ENCODE data around the gene RAVER2. TPM values are rescaled to one million over a fixed set of nuclear protein-coding genes. Genes with fewer than 3 reads are reported as not detected.

The RAVER2 gene
- polyA plus RNA-seq, 2 of the 4 experiments (the other 2 are of a cell fraction): 6.2 to 17.2 TPM

- no peak overlapping the region for H3K4me2 ChIP-seq
- no peak for FAIRE-seq
- no peak overlapping the region for H3K27ac ChIP-seq
- H3K4me1 ChIP-seq: peaks cover 6% of the 10 kb centered on the region; the same call in 1 of the 3 replicates
- CTCF ChIA-PET: interaction anchor here (1.2 to 3.4 kb wide), 3 partner anchors 18 to 553 kb away, joined by 3 to 20 read pairs (median 7); partner anchors contain the start of gene RAVER2
- DNase-seq (ENCODE audit: low read depth in 1 of 2, low spot score in 1 of 2): no peak
- H3K4me3 ChIP-seq: no peak overlapping the region
- no peaks in the 10 kb centered on the region for H3K9me3 ChIP-seq
- POLR2A ChIA-PET: no interaction called here
- TF ChIP-seq, protein P1, sequence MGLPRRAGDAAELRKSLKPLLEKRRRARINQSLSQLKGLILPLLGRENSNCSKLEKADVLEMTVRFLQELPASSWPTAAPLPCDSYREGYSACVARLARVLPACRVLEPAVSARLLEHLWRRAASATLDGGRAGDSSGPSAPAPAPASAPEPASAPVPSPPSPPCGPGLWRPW (IDR thresholded peaks at IDR 0.05): no peak
- TF ChIP-seq MAZ (IDR thresholded peaks at IDR 0.05; ENCODE audit: borderline replicate concordance, low read depth, low read length) (no peak), EP300 (IDR thresholded peaks at IDR 0.05) (no peak), E2F6 (IDR thresholded peaks at IDR 0.05; ENCODE audit: borderline replicate concordance, low read depth) (no peak), TFCP2L1 (CRISPR knock-in tag; IDR thresholded peaks at IDR 0.05) (no peak), RAD21 (conservative IDR thresholded peaks at IDR 0.05 in 1 of 2, IDR thresholded peaks at IDR 0.05 in 1 of 2) (no peak), JUN (IDR thresholded peaks at IDR 0.05) (no peak), NFE2L2 (conservative IDR thresholded peaks at IDR 0.05; ENCODE audit: low read length) (no peak), HDAC2 (IDR thresholded peaks at IDR 0.05) (no peak), FOSB (CRISPR knock-in tag; IDR thresholded peaks at IDR 0.05) (no peak), MAFK (IDR thresholded peaks at IDR 0.05; ENCODE audit: partially characterized antibody) (no peak), FOSL2 (IDR thresholded peaks at IDR 0.05) (no peak), FOSL2 (CRISPR knock-in tag; IDR thresholded peaks at IDR 0.05) (no peak), JUNB (IDR thresholded peaks at IDR 0.05) (no peak), RARB (CRISPR knock-in tag; IDR thresholded peaks at IDR 0.05) (no peak), KDM5A (IDR thresholded peaks at IDR 0.05) (no peak), BHLHE40 (IDR thresholded peaks at IDR 0.05; ENCODE audit: low read depth, low read length) (no peak), EHMT2 (IDR thresholded peaks at IDR 0.05; ENCODE audit: low read depth) (no peak), SMC3 (IDR thresholded peaks at IDR 0.05) (no peak), NR3C1 (IDR thresholded peaks at IDR 0.05) (no peak)
- TF ChIP-seq, protein P2, sequence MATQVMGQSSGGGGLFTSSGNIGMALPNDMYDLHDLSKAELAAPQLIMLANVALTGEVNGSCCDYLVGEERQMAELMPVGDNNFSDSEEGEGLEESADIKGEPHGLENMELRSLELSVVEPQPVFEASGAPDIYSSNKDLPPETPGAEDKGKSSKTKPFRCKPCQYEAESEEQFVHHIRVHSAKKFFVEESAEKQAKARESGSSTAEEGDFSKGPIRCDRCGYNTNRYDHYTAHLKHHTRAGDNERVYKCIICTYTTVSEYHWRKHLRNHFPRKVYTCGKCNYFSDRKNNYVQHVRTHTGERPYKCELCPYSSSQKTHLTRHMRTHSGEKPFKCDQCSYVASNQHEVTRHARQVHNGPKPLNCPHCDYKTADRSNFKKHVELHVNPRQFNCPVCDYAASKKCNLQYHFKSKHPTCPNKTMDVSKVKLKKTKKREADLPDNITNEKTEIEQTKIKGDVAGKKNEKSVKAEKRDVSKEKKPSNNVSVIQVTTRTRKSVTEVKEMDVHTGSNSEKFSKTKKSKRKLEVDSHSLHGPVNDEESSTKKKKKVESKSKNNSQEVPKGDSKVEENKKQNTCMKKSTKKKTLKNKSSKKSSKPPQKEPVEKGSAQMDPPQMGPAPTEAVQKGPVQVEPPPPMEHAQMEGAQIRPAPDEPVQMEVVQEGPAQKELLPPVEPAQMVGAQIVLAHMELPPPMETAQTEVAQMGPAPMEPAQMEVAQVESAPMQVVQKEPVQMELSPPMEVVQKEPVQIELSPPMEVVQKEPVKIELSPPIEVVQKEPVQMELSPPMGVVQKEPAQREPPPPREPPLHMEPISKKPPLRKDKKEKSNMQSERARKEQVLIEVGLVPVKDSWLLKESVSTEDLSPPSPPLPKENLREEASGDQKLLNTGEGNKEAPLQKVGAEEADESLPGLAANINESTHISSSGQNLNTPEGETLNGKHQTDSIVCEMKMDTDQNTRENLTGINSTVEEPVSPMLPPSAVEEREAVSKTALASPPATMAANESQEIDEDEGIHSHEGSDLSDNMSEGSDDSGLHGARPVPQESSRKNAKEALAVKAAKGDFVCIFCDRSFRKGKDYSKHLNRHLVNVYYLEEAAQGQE (IDR thresholded peaks at IDR 0.05): no peak
- no peak for ATAC-seq
- 24% methylated on average over 1 of the region's 1 CpG for WGBS (ENCODE audit: missing lambda C conversion rate)
These were observed 77.7 kb downstream of the RAVER2 start for GRCh38 chr1:64822621-64823020.

GRCh38 chr1:64823691-64824476, 79.0 kb downstream of the RAVER2 start:
- DNase-seq (ENCODE audit: low read depth in 1 of 2, low spot score in 1 of 2) (peak; percentile 30 to 74), ATAC-seq (peak; percentile 52 to 78; a peak in 5 of 6 replicates), FAIRE-seq (no peak)
- TF ChIP-seq RAD21 (conservative IDR thresholded peaks at IDR 0.05 in 1 of 2, IDR thresholded peaks at IDR 0.05 in 1 of 2): peak; percentile 84 to 88
- TF ChIP-seq RNF2 (IDR thresholded peaks at IDR 0.05; ENCODE audit: borderline replicate concordance, low read depth): no peak
- TF ChIP-seq, protein P1 (IDR thresholded peaks at IDR 0.05): no peak
- TF ChIP-seq, protein P3, sequence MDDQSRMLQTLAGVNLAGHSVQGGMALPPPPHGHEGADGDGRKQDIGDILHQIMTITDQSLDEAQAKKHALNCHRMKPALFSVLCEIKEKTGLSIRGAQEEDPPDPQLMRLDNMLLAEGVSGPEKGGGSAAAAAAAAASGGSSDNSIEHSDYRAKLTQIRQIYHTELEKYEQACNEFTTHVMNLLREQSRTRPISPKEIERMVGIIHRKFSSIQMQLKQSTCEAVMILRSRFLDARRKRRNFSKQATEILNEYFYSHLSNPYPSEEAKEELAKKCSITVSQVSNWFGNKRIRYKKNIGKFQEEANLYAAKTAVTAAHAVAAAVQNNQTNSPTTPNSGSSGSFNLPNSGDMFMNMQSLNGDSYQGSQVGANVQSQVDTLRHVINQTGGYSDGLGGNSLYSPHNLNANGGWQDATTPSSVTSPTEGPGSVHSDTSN (IDR thresholded peaks at IDR 0.05): no peak
- no peak for TF ChIP-seq MAFK (IDR thresholded peaks at IDR 0.05; ENCODE audit: partially characterized antibody)
- no peak for TF ChIP-seq CBX8 (IDR thresholded peaks at IDR 0.05)
- no peak for TF ChIP-seq MAZ (IDR thresholded peaks at IDR 0.05; ENCODE audit: borderline replicate concordance, low read depth, low read length)
- peak in 1 of 2 experiments; percentile 30; a peak in 1 of 4 replicates for TF ChIP-seq CEBPB (IDR thresholded peaks at IDR 0.05)
- peak; percentile 85 for TF ChIP-seq SMC3 (IDR thresholded peaks at IDR 0.05)
- TF ChIP-seq KDM5A (IDR thresholded peaks at IDR 0.05): no peak
- TF ChIP-seq CTCF (IDR thresholded peaks at IDR 0.05): peak; percentile 80
- TF ChIP-seq SREBF2 (IDR thresholded peaks at IDR 0.05): no peak
- H3K9me3 ChIP-seq: no peaks in the 10 kb centered on the region
- WGBS (ENCODE audit: missing lambda C conversion rate): 47% methylated on average over 11 of the region's 11 CpGs
- no peak overlapping the region for H3K4me3 ChIP-seq
- peaks cover 6% of the 10 kb centered on the region; the same call in 1 of the 3 replicates for H3K4me1 ChIP-seq
- ChIA-PET POLR2A (interaction anchor here (0.7 kb wide), 1 partner anchor 77 kb away, joined by 4 read pairs; no protein-coding TSS in a partner anchor), CTCF (interaction anchor here (0.6 to 3.4 kb wide), 31 partner anchors 10 to 568 kb away, joined by 3 to 20 read pairs (median 3); partner anchors contain the start of gene RAVER2)
- H3K27ac ChIP-seq: peak overlapping the region in 1 of 2 experiments; percentile 20; a peak in 1 of 6 replicates
- peak overlapping the region; percentile 45; the same call in 2 of the 3 replicates for H3K4me2 ChIP-seq

Measured in A549 (cell line).